Loucy (cell line): ENCODE results near the gene TM4SF1.

Source experiments
- CTCF ChIP-seq: fragments of 200-600 bp; sonication (generic); conservative IDR thresholded peaks from 2 replicates; pipeline ENCODE4 v1.5.1; 2014; ENCODE audit warnings: mild to moderate bottlenecking, antibody characterized with exemption, low read length
- EZH2phosphoT487 ChIP-seq: fragments of 200-600 bp; IDR thresholded peaks from 2 replicates; pipeline ENCODE4 v1.6.1; 2018; ENCODE audit warnings: antibody characterized with exemption, mild to moderate bottlenecking, moderate library complexity, borderline replicate concordance

- TF ChIP-seq CTCF (no peak), EZH2phosphoT487 (no peak)
These were observed 13.3 kb upstream of the TM4SF1 start for GRCh38 chr3:149390772-149391212.
